HepG2 (cell line): Measurements from ENCODE around the gene DCST2. TPM values are rescaled to one million over a fixed set of nuclear protein-coding genes. Genes with fewer than 3 reads are reported as not detected.

Source experiments
- ATF5 ChIP-seq: sonication (generic); formaldehyde crosslinking; IDR thresholded peaks from 2 replicates; pipeline ENCODE4 v1.4.0; 2020; ENCODE audit warnings: mild to moderate bottlenecking, low read depth, missing genetic modification reagents
- ESRRA ChIP-seq: sonication (generic); formaldehyde crosslinking; IDR thresholded peaks from 2 replicates; pipeline ENCODE4 v1.5.1; 2020; ENCODE audit warnings: mild to moderate bottlenecking, low read depth, missing genetic modification reagents
- ETV5 ChIP-seq: IDR thresholded peaks from 2 replicates; pipeline ENCODE4 v1.6.1; 2018; ENCODE audit warnings: missing biosample characterization, missing genetic modification reagents, inconsistent platforms, borderline replicate concordance
- HIVEP1 ChIP-seq: sonication (generic); formaldehyde crosslinking; IDR thresholded peaks from 2 replicates; pipeline ENCODE4 v1.4.0; 2020; ENCODE audit warnings: mild to moderate bottlenecking, missing genetic modification reagents
- HNRNPUL1 ChIP-seq: fragments of 200-400 bp; formaldehyde crosslinking; IDR thresholded peaks from 2 replicates; pipeline ENCODE4 v1.6.1; 2017; ENCODE audit warnings: low read depth, mild to moderate bottlenecking, low read length, moderate library complexity
- HOXA3 ChIP-seq: sonication (generic); formaldehyde crosslinking; IDR thresholded peaks from 2 replicates; pipeline ENCODE4 v1.5.0; 2020; ENCODE audit warnings: missing genetic modification reagents
- IKZF1 ChIP-seq: fragments of 450-650 bp; IDR thresholded peaks from 2 replicates; pipeline ENCODE4 v1.7.1; 2016
- ISL2 ChIP-seq: sonication (generic); formaldehyde crosslinking; IDR thresholded peaks from 2 replicates; pipeline ENCODE4 v1.5.0; 2020; ENCODE audit warnings: missing genetic modification reagents
- MAFG ChIP-seq: sonication (generic); formaldehyde crosslinking; IDR thresholded peaks from 2 replicates; pipeline ENCODE4 v1.5.1; 2020; ENCODE audit warnings: mild to moderate bottlenecking, missing genetic modification reagents
- MYC ChIP-seq: sonication (generic); formaldehyde crosslinking; IDR thresholded peaks from 2 replicates; pipeline ENCODE4 v1.9.0; 2021; ENCODE audit warnings: missing genetic modification reagents, borderline replicate concordance
- NR1H2 ChIP-seq: sonication (generic); formaldehyde crosslinking; IDR thresholded peaks from 2 replicates; pipeline ENCODE4 v1.8.1; 2022; ENCODE audit warnings: low read depth, missing genetic modification reagents, borderline replicate concordance
- PAF1 ChIP-seq: IDR thresholded peaks from 2 replicates; pipeline ENCODE4 v1.6.1; 2016; ENCODE audit warnings: missing genetic modification reagents, missing compliant biosample characterization
- PRDM10 ChIP-seq: sonication (generic); formaldehyde crosslinking; IDR thresholded peaks from 2 replicates; pipeline ENCODE4 v1.4.0; 2020; ENCODE audit warnings: low read depth, missing genetic modification reagents
- SP2 ChIP-seq: sonication (generic); formaldehyde crosslinking; IDR thresholded peaks from 2 replicates; pipeline ENCODE4 v1.5.1; 2020; ENCODE audit warnings: mild to moderate bottlenecking, missing genetic modification reagents
- XRCC5 ChIP-seq: fragments of 200-400 bp; formaldehyde crosslinking; optimal IDR thresholded peaks from 2 replicates; pipeline ENCODE3; 2017; ENCODE audit warnings: mild to moderate bottlenecking, low read length
- YEATS4 ChIP-seq: sonication (generic); formaldehyde crosslinking; IDR thresholded peaks from 2 replicates; pipeline ENCODE4 v1.4.0; 2020; ENCODE audit warnings: missing genetic modification reagents, borderline replicate concordance
- ZEB1 ChIP-seq: IDR thresholded peaks from 2 replicates; pipeline ENCODE4 v1.6.1; 2012; ENCODE audit warnings: mild to moderate bottlenecking, low read depth, inconsistent platforms; ENCODE audit not compliant: insufficient replicate concordance
- ZFP36 ChIP-seq: fragments of 150-350 bp; IDR thresholded peaks from 2 replicates; pipeline ENCODE4 v1.6.1; 2018; ENCODE audit warnings: borderline replicate concordance, low read length, low read depth; ENCODE audit not compliant: partially characterized antibody
- ZNF317 ChIP-seq: sonication (generic); formaldehyde crosslinking; IDR thresholded peaks from 2 replicates; pipeline ENCODE4 v1.5.0; 2020; ENCODE audit warnings: mild to moderate bottlenecking, missing genetic modification reagents
- ZNF335 ChIP-seq: sonication (generic); formaldehyde crosslinking; IDR thresholded peaks from 2 replicates; pipeline ENCODE4 v1.4.0; 2020; ENCODE audit warnings: missing genetic modification reagents
- ZNF670 ChIP-seq: sonication (generic); formaldehyde crosslinking; IDR thresholded peaks from 2 replicates; pipeline ENCODE4 v1.8.0; 2022; ENCODE audit warnings: mild to moderate bottlenecking, missing genetic modification reagents, borderline replicate concordance
- ZNF746 ChIP-seq: sonication (generic); formaldehyde crosslinking; IDR thresholded peaks from 2 replicates; pipeline ENCODE4 v1.8.0; 2022; ENCODE audit warnings: mild to moderate bottlenecking, missing genetic modification reagents
- ZNF782 ChIP-seq: sonication (generic); formaldehyde crosslinking; IDR thresholded peaks from 2 replicates; pipeline ENCODE4 v1.4.0; 2020; ENCODE audit warnings: missing genetic modification reagents, mild to moderate bottlenecking, borderline replicate concordance
- ZNF83 ChIP-seq: sonication (generic); formaldehyde crosslinking; IDR thresholded peaks from 2 replicates; pipeline ENCODE4 v1.4.0; 2020; ENCODE audit warnings: missing genetic modification reagents, mild to moderate bottlenecking, borderline replicate concordance
- ZNF879 ChIP-seq: sonication (generic); formaldehyde crosslinking; IDR thresholded peaks from 2 replicates; pipeline ENCODE4 v1.8.1; 2023; ENCODE audit warnings: missing genetic modification reagents
- ZSCAN12 ChIP-seq: sonication (generic); formaldehyde crosslinking; IDR thresholded peaks from 2 replicates; pipeline ENCODE4 v1.9.0; 2021; ENCODE audit warnings: mild to moderate bottlenecking, missing genetic modification reagents
- ZSCAN31 ChIP-seq: sonication (generic); formaldehyde crosslinking; IDR thresholded peaks from 2 replicates; pipeline ENCODE4 v1.5.0; 2020; ENCODE audit warnings: low read depth, mild to moderate bottlenecking, missing genetic modification reagents
- polyA plus RNA-seq, 8 experiments: library from polyadenylated mRNA; depleted of rRNA in 3 of 8; stranded (reverse) in 7 of 8; unstranded in 1 of 8; fragments of >200 nt; fragmentation: Illumina TruSeq in 4 of 8; extraction: Trizol in 4 of 8; gene quantifications; 2 replicates each; pipeline versions ENCODE4 v1.2.1 to v1.2.3, GENCODE V29; 2011 to 2016; ENCODE audit warnings: low read depth in 4 of 8, missing spikeins in 1 of 8, mixed read lengths in 1 of 8; ENCODE audit not compliant: insufficient read depth in 1 of 8
- total RNA-seq, 5 experiments: library from RNA; depleted of rRNA; stranded (reverse); fragments of >200 nt; fragmentation: Illumina TruSeq; extraction: Trizol; gene quantifications; 2 replicates each; pipeline ENCODE4 v1.2.3, GENCODE V29; 2016; ENCODE audit warnings: low read depth in 1 of 5

DCST2 gene
- total and polyA plus RNA-seq, 2 of the 13 experiments (the other 11 are each of a cell fraction or from before 2014, with no cell fraction given) = 0.74 TPM; not detected in 1

GRCh38 chr1:154999571-155000410 lies 33.8 kb downstream of the DCST2 start (continued):
- TF ChIP-seq ISL2 (CRISPR knock-in tag) = no peak
- TF ChIP-seq ZSCAN12 (CRISPR knock-in tag) = no peak
- TF ChIP-seq ZNF782 (CRISPR knock-in tag) = no peak
- TF ChIP-seq ESRRA (CRISPR knock-in tag) = no peak
- no peak for TF ChIP-seq MAFG
- no peak for TF ChIP-seq ZEB1
- no peak for TF ChIP-seq ZNF670 (CRISPR knock-in tag)
- TF ChIP-seq PRDM10 (CRISPR knock-in tag) = 0 out of 2 replicates have a peak, but pooled peaks have one; percentile 33
- TF ChIP-seq ZNF317 = no peak
- peak; percentile 50 for TF ChIP-seq XRCC5
- TF ChIP-seq MYC (CRISPR knock-in tag) = peak; percentile 85
- no peak for TF ChIP-seq ZSCAN31 (CRISPR knock-in tag)
- TF ChIP-seq PAF1 (CRISPR knock-in tag) = no peak
- TF ChIP-seq ZNF746 (CRISPR knock-in tag) = no peak
- no peak for TF ChIP-seq ATF5 (CRISPR knock-in tag)
- no peak for TF ChIP-seq ZNF83 (CRISPR knock-in tag)
- no peak for TF ChIP-seq ZNF335 (CRISPR knock-in tag)
- no peak for TF ChIP-seq IKZF1
- no peak for TF ChIP-seq HIVEP1 (CRISPR knock-in tag)
- no peak for TF ChIP-seq ZNF879 (CRISPR knock-in tag)
- TF ChIP-seq HNRNPUL1 = no peak
- TF ChIP-seq HOXA3 (CRISPR knock-in tag) = no peak; the same call in 1 of the 2 replicates
- TF ChIP-seq ZFP36 = no peak
- TF ChIP-seq YEATS4 (CRISPR knock-in tag) = no peak; the same call in 1 of the 2 replicates
- TF ChIP-seq ETV5 (CRISPR knock-in tag) = no peak
- TF ChIP-seq NR1H2 = no peak
- 0 out of 2 replicates have a peak, but pooled peaks have one; percentile 36 for TF ChIP-seq SP2
